DMS114 treated with DMSO at 0.1 percent for 48 hours (cell line): ENCODE results near the gene INPP5A.

Source experiments
- DNase-seq: peaks from one replicate; lab custom pipeline; 2025; ENCODE audit not compliant: unreplicated experiment; lab: John Stamatoyannopoulos, UW

The INPP5A gene

DNA sequence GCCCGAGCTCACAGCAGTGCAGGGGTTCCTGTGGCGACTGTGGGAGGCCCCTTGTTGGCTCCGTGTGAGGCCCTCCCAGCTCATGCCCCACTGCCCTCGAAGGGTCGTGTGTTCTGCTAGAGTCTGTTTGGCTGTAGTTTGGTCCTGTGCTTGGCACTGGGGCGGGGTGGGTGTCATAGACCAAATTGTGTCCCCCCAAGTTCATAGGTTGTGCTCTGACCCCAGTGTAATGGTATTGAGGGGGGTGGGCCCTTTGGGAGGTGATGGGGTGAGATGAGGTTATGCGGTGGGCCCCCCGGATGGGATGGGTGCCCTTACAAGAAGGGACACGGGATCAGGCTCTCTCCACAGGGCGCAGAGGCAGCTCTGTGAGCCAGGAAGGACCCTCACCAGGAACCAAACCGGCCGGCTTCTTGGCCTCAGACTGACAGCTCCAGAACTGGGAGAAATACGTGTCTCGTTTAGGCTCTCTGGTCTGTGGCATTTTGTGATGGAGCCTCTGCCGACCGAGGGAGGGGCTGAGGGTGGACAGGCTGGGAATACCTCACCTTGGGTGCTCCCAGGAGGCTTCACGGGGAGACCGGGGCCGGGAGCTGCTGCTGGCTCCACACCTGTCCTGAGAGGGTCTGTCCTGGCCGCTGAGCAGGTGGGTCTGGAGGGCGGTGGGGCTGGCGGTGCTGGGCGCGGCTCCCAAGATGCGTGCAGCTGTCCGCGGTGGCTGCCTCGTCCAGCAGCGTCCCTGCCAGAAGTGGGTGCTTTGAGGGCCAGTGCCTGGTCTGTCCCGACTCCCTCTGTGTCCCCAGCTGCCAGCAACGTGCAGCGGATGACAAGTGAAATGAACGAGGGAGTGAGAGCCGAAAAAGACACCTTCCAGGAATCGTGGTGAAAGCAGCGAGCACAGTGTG is 89.4 kb downstream of the INPP5A start:
- no peak for DNase-seq

DNA sequence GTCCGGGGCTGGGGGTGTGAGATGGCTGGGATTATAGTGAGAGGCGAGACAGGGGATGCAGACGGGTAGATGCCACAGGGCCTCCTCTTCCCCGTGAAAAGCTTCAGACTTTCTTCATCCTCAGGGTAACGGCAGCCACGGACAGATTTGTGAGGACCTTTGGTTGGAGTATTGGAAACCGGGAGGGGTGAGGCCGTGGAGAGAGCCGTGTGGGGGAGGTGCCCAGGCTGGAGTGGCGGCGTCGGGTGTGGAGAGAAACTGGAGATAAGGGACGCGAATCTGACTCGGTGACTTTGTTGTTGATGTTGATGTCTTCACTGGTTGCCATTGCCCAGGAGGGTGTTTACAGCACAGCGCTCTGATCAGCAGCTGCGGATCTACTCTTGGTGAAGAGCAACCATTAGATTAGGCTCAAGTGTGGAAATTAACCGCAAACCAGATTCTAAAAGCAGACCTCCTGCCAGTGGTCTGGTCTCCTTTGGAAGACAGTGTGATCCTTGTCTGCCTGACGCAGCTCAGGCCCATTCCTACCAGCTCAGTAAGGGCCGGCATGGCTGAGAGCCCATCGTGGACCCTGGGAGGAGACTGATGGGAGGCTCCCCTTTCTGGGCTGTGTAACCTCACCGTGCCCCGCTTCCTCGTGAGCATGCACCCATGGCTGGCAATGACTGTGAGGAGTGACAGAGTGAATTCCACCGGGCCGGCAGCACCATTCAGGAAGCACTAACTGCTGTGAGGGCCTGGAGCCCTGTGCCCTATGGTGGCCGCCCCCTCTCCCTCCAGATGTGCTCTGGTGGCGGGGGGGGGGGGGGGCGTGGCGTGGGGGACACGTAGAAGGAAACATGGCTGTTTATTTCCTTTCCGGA is 90.3 kb downstream of the INPP5A start:
- no peak for DNase-seq

DNA sequence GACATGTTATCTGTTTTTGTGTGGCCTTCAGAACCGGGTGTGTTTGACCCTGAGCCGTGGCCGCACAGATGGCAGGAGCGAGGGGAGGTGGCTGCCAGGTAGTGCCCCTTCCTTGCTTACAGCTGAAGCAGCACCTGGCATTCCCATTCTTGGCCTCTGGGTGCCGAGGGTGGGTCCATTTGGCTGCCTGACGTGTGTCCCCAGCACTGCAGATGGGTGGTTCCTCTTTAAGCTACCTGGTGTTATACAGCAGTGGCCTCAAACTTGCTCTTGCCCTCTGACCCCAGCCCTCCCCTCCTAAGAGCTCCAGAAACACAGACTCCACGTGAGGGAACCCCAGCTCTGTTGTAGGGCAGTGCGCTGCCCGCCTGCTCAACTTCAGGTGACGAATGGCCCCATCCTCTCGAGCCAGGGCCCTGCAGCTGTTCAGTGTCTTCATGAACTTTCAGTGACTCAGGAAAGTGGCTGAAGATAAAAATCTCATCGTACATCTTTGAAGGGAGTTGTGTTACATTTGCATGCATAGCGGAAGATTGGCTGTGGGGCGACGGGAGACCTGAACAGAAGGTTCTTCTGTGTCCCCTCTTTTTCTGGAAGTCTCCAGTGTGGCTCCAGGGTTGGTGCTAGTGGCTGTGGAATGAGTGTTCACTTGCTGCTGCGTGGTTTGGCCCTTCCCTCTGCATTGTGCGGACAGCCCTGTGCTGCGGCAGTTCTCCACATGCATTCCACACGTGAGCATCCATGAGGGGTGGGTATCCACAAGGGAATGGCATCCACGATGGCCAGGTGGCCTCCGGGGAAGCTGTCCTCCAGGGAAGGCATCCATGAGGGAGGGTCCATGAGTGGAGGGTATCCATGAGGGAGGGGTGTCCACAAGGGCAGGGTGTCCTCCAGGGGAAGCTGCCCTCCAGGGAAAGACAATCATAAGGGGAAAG is 91.6 kb downstream of the INPP5A start:
- no peak for DNase-seq

DNA sequence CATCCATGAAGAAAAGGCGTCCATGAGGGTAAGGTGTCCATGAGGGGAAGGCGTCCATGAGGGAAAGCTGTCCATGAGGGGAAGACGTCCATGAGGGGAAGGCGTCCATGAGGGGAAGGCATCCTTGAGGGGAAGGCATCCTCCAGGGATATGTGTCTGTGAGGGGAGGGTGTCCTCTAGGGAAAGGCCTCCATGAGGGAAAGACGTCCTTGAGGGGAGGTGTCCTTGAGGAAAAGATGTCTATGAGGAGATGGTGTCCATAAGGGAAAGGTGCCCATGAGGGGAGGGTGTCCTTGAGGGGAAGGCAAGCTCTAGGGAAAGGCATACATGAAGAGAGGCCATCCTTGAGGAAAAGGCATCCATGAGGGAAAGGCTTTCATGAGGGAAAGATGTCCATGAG is 92.6 kb downstream of the INPP5A start:
- DNase-seq: no peak

DNA sequence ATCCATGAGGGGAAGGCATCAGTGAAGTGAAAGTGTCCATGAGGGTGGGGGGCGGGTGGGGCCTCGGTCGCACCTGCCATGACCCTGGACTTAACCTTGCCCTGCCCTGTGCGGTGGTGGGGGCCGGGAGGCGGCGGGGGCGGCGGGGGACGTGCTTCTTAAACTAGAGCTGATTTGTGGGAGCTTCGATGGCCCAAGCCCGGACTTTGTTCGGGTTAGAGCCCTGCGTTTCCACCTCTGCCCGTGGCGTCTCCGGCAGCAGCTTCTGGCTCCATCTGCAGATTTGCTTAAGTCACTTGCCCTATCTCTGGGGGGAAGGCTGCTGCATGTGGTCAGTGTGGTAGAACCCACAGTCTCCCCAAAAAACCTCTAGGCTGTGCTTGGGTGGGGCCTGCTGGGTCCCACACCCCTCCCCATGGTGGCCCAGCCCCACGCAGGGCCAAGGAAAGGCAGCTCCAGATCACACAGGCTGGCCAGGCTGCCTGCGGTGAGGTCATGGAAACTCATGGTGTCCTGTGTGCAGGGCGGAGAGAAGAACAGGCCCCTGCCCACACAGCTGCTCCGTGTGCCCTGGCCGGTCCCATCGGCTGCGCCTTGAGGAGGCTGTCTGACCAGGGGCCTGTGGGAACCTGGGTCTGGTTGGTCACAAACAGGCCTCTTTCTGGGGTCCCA is 93.2 kb downstream of the INPP5A start:
- DNase-seq: no peak

DNA sequence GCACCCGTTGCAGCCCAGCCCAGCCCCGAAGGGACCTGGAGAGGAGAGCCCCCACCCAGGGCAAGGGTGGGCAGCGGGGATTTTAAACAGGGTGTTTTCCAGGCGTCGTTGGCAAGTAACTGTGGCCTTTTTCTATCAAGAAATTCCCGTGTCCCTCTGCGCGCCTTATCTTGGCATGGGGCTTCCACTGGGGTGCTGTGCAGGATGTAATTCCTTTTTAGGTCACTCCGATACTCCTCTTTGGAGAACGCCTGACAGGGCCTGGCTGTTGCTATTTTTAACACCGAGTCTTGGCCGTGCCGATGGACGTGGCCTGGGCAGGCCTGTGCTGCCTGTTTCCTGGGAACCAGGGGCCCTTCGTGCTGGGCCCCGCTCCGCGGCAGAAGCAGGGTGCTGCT is 93.8 kb downstream of the INPP5A start:
- no peak for DNase-seq

DNA sequence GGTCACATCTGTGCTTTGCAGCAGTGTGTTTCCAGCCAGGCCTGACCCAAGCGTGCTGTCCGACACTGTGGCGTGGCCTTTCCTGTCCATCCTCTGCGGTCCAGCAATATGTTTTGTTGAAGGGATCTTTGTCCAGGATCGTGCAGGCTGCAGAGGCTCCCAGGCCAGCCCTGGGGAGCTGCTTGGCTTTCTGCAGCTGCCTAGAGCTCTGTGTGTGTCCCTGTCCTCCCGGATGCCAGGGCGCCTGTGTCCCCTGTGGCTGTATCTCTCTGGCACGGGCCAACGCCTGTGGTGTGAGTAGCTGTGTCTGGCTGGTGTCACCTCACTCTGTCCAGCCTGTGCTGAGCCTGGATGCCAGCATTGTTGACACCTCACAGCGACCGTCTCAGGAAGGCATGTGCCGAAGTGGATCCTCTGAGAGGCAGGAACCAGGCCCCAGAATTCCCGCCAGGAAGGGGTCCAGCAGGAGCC is 94.5 kb downstream of the INPP5A start:
- no peak for DNase-seq

DNA sequence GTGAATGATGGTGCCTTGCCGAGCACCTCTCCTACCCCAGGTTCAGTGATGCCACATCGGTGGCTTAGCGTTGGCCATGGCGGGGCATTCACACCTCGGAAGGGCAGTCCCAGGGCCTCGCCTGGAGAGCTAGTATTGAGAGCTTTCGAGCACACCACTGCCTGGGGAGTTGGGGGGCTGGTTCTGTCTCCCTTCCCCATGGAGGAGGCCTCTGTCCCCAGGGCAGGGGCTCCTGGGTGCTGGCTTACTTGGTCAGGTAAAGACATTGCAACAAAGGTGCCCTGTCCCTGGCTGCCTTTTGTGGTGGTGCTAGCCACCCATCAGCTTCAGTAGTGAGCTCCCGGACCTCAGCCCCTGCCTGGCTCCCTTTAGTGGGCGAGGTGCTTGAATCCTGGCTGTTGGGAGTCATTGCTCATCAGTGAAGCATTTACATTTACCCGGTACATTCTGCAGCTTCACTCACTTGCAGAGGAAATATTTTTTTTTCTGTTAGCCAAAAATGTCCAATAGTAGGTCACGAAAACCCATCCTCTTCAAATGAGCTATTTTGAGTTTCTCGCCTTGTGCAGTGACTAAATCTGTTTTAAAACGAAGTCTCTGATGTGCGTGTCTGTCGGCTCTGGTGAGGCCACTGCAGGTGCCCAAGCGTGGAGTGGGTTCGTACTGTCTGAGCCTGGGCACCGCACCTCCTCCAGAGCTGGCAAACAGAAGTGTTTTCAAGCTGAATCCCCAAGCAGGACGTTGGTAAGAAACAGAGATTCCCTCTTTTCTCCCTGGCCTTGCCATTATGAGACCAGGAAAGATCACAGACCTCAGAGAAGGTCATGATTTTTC is 95.5 kb downstream of the INPP5A start:
- no peak for DNase-seq

DNA sequence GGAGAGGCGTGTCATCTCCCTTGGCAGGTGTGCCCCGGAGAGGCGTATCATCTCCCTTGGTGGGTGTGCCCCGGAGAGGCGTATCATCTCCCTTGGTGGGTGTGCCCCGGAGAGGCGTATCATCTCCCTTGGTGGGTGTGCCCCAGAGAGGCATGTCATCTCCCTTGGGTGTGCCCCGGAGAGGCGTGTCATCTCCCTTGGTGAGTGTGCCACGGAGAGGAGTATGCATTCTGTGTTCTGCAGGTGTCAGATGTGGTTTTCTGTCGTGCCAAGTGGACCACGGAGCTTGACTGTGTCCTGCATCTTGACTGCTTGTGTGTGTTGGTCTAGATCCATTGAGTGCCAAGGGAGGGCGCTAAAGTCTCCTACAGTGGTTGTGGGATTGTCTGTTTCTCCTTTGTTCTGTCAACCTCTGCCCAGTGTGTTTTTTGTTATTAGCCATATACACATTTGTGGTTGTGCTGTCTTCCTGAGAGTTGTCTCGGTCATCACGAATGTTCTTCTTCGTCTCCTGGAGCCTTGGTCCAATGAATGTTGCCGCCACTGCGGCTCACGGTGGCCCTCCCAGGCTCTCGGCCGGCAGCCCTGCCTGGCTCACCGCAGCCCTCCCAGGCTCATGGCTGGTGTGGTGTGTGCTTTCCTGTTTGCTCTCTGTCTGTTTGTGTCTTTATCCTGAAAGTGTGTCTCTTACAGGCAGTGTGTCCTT is 96.8 kb downstream of the INPP5A start:
- no peak for DNase-seq

DNA sequence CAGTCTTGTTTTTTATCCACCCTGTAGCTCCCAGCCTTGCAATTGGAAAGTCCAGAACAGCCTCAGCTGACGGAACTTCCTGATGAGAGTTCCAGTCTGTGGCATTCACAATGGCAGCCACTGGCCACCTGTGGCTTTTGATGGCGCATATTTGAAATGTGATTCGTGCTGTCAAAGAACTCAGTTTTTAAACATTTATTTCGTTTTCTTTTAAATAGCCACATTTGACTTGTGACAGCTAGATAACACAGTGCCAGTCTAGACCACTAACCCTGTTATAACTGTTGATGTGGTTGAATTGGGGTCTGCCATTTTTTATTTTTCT is 97.3 kb downstream of the INPP5A start:
- no peak for DNase-seq

DNA sequence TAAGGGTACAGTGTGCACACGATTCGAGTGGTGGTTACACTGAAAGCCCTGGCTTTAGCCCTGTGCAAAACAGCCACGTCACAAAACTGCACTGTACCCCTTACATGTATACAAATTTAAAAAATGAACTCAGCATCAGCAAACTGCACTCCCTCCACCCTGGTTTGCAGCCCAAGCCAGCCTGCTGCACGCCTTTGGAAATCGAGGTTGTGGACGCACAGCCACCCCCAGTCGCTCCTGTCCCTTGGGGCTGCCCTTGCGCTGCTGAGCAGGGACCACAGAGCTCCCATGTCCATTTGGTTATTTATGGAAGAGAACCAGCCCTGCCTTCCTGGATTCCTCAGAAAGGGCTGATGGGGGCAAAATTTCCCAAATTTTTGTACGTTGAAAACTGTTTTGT is 98.8 kb downstream of the INPP5A start:
- DNase-seq: no peak

DNA sequence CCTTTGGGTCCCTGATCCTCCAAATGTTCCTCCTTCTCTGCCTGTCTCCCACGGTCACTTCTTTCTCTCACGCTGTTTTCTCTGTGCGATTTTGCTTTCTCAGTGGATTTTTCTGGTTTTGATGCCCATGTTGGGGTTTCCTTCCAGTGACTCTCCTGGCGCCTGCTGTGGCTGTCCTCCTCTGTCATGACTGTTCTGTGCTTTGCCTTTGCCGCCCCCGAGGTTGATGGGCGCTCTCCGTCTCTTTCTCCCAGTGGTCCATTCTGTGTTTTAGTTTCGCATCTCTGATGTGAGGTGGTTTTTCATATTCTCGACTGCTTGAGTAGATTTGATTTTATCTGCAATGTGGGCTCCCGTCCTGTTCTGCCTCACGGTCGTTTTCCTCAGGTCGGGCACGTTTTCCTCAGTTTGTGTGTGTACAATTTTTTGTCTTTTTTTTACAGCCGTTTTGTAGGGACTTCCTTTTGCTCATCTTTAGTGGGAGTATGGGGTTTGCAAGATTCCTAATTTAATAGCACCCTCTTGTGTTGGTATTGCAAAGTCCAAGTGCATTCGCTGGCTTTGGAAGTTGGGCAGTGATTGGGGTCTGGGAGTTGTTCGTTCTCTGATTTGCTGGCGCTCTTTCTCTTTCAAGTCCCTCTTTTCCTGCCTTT is 100.0 kb downstream of the INPP5A start:
- peak; percentile 81 for DNase-seq

DNA sequence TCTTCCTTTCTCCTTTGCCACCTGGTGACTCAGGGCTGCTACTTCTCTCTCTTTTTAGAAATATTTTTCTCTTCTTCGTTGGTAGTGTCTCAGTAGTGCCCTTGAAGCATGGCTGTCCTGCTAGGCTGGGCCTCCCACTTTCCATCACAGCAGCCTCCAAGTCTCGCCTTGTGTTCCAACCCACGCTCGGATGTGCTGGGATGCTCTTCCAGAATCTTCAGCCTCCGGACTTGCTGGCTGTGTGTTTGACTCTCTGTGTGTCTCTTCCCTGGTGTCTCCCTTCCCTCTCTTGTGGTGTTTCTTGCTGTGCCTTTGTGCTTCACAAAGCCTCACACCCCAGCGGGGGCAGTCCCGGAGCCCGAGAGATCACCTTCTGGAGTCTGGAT is 100.5 kb downstream of the INPP5A start:
- no peak for DNase-seq

DNA sequence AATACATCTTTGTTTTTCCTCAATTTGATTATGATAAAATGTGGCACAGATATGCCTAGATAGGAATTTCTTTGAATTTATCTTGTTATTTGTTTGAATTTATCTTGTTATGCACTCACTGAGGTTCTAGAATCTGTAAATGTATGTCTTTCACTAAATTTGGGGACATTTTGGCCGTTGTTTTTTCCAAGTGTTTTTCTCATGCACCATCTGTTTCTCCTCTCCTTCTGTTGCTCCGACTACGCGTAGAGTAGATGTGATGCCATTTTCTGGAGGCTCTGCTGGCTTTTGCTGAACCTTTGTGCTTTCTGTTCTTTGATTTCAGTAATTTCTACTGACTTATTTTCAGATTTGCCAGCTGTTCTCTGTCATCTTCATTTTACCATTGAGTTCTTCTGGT is 101.9 kb downstream of the INPP5A start:
- no peak for DNase-seq

DNA sequence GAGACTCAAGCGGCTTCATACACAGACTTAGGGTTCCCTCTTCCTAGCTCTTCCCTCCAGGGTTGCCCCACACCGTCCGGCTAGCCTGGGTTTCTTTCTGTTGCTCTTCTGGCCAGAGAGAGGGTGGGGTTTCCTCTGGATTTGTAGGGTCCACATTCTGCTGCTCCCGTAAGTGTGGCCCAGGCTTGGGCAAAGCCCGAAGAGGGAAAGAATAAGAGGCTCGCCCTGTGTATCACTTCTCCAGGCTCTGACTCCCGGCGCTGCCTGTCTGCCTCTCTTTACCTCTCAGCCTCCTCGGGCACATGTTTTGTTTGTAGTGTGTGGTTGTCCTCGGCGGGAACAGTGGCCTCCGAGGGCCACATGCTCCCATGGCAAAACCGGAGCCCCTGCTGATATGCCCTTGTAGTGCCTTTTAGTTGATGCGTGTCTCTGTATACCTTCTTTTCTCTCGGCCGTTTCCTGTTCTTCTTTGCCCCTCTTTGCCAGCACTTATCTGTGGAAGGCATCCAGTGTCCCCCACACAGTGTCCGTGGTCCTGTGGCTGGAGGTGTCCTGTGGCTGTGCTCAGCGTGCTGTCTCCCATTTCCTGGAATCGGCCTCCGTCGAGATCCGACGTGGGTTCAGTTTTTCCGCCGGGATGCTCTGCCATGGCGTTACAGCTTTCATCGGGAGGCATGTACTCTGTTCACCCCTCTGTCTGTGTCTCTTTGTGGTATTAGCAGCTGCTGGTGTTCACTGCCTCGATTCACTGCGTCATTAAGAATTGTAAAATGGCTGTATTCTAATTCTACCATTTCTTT is 102.9 kb downstream of the INPP5A start:
- DNase-seq: no peak

DNA sequence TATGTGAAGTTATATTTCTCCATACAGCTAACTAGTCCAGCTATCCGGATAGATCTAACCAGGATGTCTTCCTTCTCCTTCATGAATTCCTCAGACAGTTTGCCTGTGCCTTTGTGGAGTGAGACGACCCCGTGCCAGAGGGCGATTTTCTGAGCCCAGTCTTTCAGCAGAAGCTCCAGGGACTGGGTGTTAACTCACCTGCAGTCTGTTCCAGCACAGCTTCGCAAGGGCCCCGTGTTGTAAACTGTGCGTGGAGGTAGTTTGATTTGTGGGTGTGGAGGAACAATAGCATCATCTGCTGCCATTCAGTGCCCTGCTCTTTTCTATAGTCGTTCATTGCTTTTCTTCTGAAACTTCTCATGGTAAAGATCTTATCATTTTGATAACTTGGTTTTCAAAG is 103.8 kb downstream of the INPP5A start:
- DNase-seq: no peak

DNA sequence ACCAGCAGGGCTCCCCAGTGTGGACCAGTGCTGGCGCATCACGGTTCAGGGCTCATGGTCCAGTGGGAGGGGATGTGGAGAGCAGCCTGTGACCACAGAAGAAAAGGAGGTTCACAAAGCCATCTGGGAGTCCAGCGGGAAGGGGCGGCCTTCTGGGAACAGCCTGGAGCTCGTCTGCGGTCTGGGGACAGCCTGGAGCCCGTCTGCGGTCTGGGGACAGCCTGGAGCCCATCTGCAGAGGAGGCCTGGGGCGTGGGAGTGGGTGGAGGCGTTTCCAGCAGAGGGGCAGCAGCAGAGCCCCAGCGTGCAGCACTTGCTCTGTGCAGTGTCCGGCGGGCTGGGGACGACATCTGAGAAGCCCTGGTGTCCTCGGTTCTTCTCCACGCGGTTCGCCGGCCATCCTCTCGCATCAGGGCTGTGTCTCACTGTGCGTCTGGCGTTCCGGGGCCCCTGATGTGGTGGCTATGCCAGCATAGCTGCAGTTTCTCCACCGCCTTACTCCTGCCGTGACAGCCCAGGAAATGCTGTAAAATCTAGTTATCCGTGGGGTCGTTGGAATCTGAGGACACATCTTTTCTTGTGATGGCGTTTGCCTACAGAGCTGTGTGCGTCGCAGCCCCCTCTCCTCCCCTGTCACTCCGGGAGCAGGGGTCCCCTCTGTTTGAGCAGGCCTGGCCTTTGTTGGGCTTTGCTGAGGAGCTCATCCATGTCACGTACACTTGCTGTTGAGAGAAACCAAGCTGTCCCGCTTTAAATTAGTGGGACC is 104.6 kb downstream of the INPP5A start:
- DNase-seq: no peak
